ENCODE measurements around the gene PMS1. TPM values are rescaled to one million over a fixed set of nuclear protein-coding genes. Genes with fewer than 3 reads are reported as not detected.

Gene PMS1
- total and polyA plus RNA-seq, 3 experiments from 2014 or later = 20.7 to 45.0 (median 42.8) TPM

DNA sequence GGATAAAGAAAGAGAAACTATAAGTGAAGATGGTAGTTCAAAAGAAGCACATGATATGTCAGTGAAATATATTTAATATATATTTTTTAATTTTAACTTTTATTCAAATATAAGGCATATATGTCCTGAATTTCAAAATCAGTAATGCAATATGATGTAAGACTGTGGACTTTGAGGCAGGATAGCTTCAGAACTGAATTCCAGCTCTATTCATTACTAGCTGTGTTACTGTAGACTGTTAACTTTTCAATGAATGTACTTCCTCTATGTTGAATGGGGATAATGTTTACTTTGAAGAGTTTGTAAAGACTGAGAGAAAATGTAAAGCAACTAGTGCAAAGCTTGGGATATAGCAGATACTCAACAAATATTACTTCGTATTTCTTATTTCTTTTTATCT lies 112.6 kb downstream of the PMS1 start:
- no peak overlapping the region for H3K27ac ChIP-seq (ENCODE audit: low read depth, low read length)
- H3K4me3 ChIP-seq (ENCODE audit: low read length) = no peak overlapping the region
- peaks cover 0 to 3% (median 0%) of the 10 kb centered on the region in 3 donors for H3K36me3 Mint-ChIP-seq
- H3K4me1 Mint-ChIP-seq = no peaks in the 10 kb centered on the region
- no peak for DNase-seq
- POLR2A ChIA-PET = no interaction called here
- no peaks in the 10 kb centered on the region for H3K4me1 ChIP-seq (ENCODE audit: insufficient read depth, low read length)
- H3K9me3 Mint-ChIP-seq = peaks cover 0 to 2% (median 0%) of the 10 kb centered on the region in 5 donors
- H3K27ac Mint-ChIP-seq = no peak overlapping the region
- no peaks in the 10 kb centered on the region for H3K9me3 ChIP-seq (ENCODE audit: low read length)
- peaks cover 7 to 16% of the 10 kb centered on the region in 2 donors for H3K27me3 Mint-ChIP-seq
- H3K36me3 ChIP-seq (ENCODE audit: insufficient read depth, low read length) = no peaks in the 10 kb centered on the region
- CTCF ChIA-PET = no interaction called here
- H3K27me3 ChIP-seq (ENCODE audit: insufficient read depth, low read length, poor library complexity, severe bottlenecking) = no peaks in the 10 kb centered on the region
- H3K4me3 Mint-ChIP-seq = no peak overlapping the region

DNA sequence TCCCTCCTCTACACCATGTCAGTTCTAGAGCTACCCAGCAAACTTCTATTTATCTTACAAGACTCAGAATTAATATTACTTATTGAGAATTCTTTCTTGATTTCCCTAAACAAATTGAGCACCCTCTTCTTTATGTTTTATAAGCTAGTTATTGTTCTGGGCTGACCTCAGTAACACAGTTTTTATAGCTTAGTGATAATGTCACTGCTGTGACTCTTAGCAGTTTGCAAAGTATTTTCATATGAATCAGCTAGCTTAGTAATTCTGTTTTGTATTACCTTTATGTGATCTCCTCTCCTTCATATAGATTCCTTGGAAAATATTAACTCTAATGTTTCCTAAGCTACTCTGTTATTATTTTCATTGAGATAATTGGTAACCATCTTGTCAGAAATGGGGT lies 114.9 kb downstream of the PMS1 start:
- H3K27ac Mint-ChIP-seq = no peak overlapping the region
- CTCF ChIA-PET = no interaction called here
- POLR2A ChIA-PET = no interaction called here
- H3K27me3 ChIP-seq (ENCODE audit: insufficient read depth, low read length, poor library complexity, severe bottlenecking) = no peaks in the 10 kb centered on the region
- no peak for DNase-seq
- H3K9me3 ChIP-seq (ENCODE audit: low read length) = no peaks in the 10 kb centered on the region
- H3K4me3 ChIP-seq (ENCODE audit: low read length) = no peak overlapping the region
- no peaks in the 10 kb centered on the region for H3K36me3 ChIP-seq (ENCODE audit: insufficient read depth, low read length)
- H3K9me3 Mint-ChIP-seq = no peaks in the 10 kb centered on the region
- no peak overlapping the region for H3K27ac ChIP-seq (ENCODE audit: low read depth, low read length)
- no peaks in the 10 kb centered on the region for H3K4me1 ChIP-seq (ENCODE audit: insufficient read depth, low read length)
- peaks cover 4 to 9% of the 10 kb centered on the region in 2 donors for H3K27me3 Mint-ChIP-seq
- H3K4me1 Mint-ChIP-seq = no peaks in the 10 kb centered on the region
- no peak overlapping the region for H3K4me3 Mint-ChIP-seq
- no peaks in the 10 kb centered on the region for H3K36me3 Mint-ChIP-seq

DNA sequence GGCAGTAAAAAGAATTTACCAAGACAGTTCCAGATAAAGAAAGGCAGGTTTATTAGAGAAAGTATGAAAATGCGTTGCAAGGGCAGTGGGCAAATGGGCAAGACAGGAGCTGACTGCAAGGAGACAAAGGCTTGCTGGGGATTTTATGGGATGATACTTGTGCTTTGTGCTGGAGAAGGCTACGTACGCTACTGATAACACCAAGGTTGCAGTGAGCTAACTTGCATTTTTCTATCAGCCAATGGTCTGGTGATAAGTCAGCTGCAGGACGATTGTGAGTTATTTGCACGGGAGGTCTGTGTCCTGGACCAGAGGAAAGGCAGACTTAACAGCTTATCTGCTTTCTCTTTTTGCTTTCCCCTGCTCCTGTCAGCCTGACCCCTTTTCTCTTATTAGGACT lies 116.5 kb downstream of the PMS1 start:
- Mint-ChIP-seq H3K4me3 (no peak overlapping the region), H3K27me3 (peaks cover 1 to 9% of the 10 kb centered on the region in 2 donors), H3K27ac (no peak overlapping the region), H3K36me3 (no peaks in the 10 kb centered on the region), H3K9me3 (no peaks in the 10 kb centered on the region), H3K4me1 (no peaks in the 10 kb centered on the region)
- no peak for DNase-seq
- Histone ChIP-seq H3K9me3 (ENCODE audit: low read length) (no peaks in the 10 kb centered on the region), H3K4me1 (ENCODE audit: insufficient read depth, low read length) (no peaks in the 10 kb centered on the region), H3K27me3 (ENCODE audit: insufficient read depth, low read length, poor library complexity, severe bottlenecking) (no peaks in the 10 kb centered on the region), H3K27ac (ENCODE audit: low read depth, low read length) (no peak overlapping the region), H3K4me3 (ENCODE audit: low read length) (no peak overlapping the region), H3K36me3 (ENCODE audit: insufficient read depth, low read length) (no peaks in the 10 kb centered on the region)
- CTCF ChIA-PET = no interaction called here
- POLR2A ChIA-PET = no interaction called here

DNA sequence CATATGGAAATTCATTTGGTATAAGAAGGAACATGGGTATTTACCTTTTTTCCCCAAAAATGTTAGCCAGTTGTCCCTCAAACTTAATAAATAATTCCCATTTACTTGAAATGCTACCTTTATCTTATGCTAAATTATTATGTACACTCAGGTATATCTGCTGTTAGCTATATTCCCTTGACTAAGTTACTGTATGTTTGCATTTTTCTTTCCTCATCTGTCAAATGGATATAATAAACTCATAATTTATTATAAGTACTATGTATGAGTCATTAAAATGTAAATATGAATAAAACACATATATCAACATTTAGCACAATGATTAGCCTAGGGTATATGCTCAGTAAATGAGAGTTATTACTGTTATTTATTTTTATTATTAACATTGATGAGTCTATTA lies 117.4 kb downstream of the PMS1 start:
- H3K27me3 ChIP-seq (ENCODE audit: insufficient read depth, low read length, poor library complexity, severe bottlenecking) = no peaks in the 10 kb centered on the region

DNA sequence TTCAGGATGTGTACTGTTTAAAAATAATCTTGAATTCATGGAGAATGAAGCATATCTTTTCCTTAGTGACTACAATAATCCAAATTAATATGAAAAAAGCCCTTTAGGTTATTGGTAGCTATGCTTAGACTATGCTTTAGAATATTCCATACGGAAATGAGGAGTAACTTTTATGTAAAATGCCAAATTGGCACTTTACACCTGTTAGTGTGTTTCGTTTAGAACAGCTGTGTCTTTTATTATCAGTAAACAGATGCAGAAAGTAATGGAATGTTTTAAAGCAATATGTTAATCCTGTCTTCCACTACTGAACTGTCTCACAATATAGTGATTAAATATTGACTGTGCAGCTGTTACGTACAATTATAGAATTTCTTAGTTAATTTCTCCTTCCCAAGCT lies 129.6 kb downstream of the PMS1 start:
- Mint-ChIP-seq H3K4me1 (no peaks in the 10 kb centered on the region), H3K36me3 (peaks cover 0 to 5% (median 0%) of the 10 kb centered on the region in 3 donors), H3K9me3 (peaks cover 2 to 8% (median 2%) of the 10 kb centered on the region in 5 donors), H3K27me3 (peaks cover 4 to 20% of the 10 kb centered on the region in 2 donors), H3K4me3 (no peak overlapping the region), H3K27ac (no peak overlapping the region)
- Histone ChIP-seq H3K4me3 (ENCODE audit: low read length) (no peak overlapping the region), H3K9me3 (ENCODE audit: low read length) (no peaks in the 10 kb centered on the region), H3K27me3 (ENCODE audit: insufficient read depth, low read length, poor library complexity, severe bottlenecking) (no peaks in the 10 kb centered on the region), H3K4me1 (ENCODE audit: insufficient read depth, low read length) (no peaks in the 10 kb centered on the region), H3K36me3 (ENCODE audit: insufficient read depth, low read length) (no peaks in the 10 kb centered on the region), H3K27ac (ENCODE audit: low read depth, low read length) (no peak overlapping the region)
- CTCF ChIA-PET = no interaction called here
- no peak for DNase-seq
- POLR2A ChIA-PET = no interaction called here

More for the DNA sequence above, 117.4 kb downstream of the PMS1 start:
- no peaks in the 10 kb centered on the region for H3K36me3 Mint-ChIP-seq
- Histone ChIP-seq H3K4me1 (ENCODE audit: insufficient read depth, low read length) (no peaks in the 10 kb centered on the region), H3K4me3 (ENCODE audit: low read length) (no peak overlapping the region), H3K27ac (ENCODE audit: low read depth, low read length) (no peak overlapping the region), H3K36me3 (ENCODE audit: insufficient read depth, low read length) (no peaks in the 10 kb centered on the region), H3K9me3 (ENCODE audit: low read length) (no peaks in the 10 kb centered on the region)
- no peaks in the 10 kb centered on the region for H3K9me3 Mint-ChIP-seq
- POLR2A ChIA-PET = no interaction called here
- CTCF ChIA-PET = no interaction called here
- H3K4me3 Mint-ChIP-seq = no peak overlapping the region
- H3K4me1 Mint-ChIP-seq = no peaks in the 10 kb centered on the region
- no peak overlapping the region for H3K27ac Mint-ChIP-seq
- no peak for DNase-seq
- H3K27me3 Mint-ChIP-seq = peaks cover 1 to 9% of the 10 kb centered on the region in 2 donors

DNA sequence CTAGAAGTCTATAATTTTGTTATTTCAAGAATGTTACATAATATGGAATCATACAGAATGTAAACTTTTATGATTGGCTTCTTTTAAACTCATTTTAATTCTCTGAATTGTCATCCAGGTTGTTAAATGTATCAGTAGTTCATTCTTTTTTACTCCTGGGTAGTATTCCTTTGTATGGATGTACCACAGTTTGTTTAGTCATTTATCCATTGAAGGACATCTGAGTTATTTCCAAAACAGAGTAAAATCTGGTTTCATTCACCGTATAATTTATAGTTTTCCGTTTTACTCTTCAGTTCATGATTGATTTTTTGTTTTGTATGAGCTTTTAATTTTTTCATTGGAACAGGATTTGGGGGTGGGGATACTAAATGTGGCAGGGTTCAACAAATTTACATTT lies 132.4 kb downstream of the PMS1 start:
- Mint-ChIP-seq H3K4me1 (no peaks in the 10 kb centered on the region), H3K27ac (no peak overlapping the region), H3K27me3 (peaks cover 13 to 30% of the 10 kb centered on the region in 2 donors), H3K9me3 (peaks cover 2 to 10% (median 2%) of the 10 kb centered on the region in 5 donors), H3K4me3 (no peak overlapping the region), H3K36me3 (peaks cover 0 to 5% (median 0%) of the 10 kb centered on the region in 3 donors)
- POLR2A ChIA-PET = no interaction called here
- Histone ChIP-seq H3K27me3 (ENCODE audit: insufficient read depth, low read length, poor library complexity, severe bottlenecking) (no peaks in the 10 kb centered on the region), H3K4me3 (ENCODE audit: low read length) (no peak overlapping the region), H3K9me3 (ENCODE audit: low read length) (no peaks in the 10 kb centered on the region), H3K4me1 (ENCODE audit: insufficient read depth, low read length) (no peaks in the 10 kb centered on the region), H3K27ac (ENCODE audit: low read depth, low read length) (no peak overlapping the region), H3K36me3 (ENCODE audit: insufficient read depth, low read length) (no peaks in the 10 kb centered on the region)
- CTCF ChIA-PET = no interaction called here
- no peak for DNase-seq

Other genes with a start within 250 kb of the PMS1 start
- gene SLC40A1, start 203.7 kb upstream of the PMS1 start, total RNA-seq = 1 to 10 TPM; 1.9 to 2.7 TPM
- gene SLC40A1, start 203.7 kb upstream of the PMS1 start, polyA plus RNA-seq = 13.7 TPM
- 10 to 100 TPM; 54.2 to 58.0 TPM for gene ASNSD1, start 123.0 kb upstream of the PMS1 start, total RNA-seq
- gene ASNSD1, start 123.0 kb upstream of the PMS1 start, polyA plus RNA-seq = 61.9 TPM
- gene ANKAR, start 109.8 kb upstream of the PMS1 start, total RNA-seq = 1 to 10 TPM; 3.2 to 3.3 TPM
- 4.5 TPM for gene ANKAR, start 109.8 kb upstream of the PMS1 start, polyA plus RNA-seq
- gene OSGEPL1, start 21.7 kb upstream of the PMS1 start, total RNA-seq = 10 to 100 TPM; 12.5 to 13.7 TPM
- gene OSGEPL1, start 21.7 kb upstream of the PMS1 start, polyA plus RNA-seq = 10.3 TPM
- gene ORMDL1, start 111 bp upstream of the PMS1 start, total RNA-seq = 10 to 100 TPM; 88.4 to 89.5 TPM
- gene ORMDL1, start 111 bp upstream of the PMS1 start, polyA plus RNA-seq = 100 TPM

Measured in CD8-positive, alpha-beta memory T cell (primary cell).